GM18508 (cell line): ENCODE data around the gene CXCL12.

Source experiments
- ATAC-seq: cut with Tn5 transposase; IDR thresholded peaks from one replicate; pipeline ENCODE4 v1.9.1; 2021; ENCODE audit warnings: moderate number of reproducible peaks; ENCODE audit not compliant: insufficient read depth, unreplicated experiment

The CXCL12 gene

DNA sequence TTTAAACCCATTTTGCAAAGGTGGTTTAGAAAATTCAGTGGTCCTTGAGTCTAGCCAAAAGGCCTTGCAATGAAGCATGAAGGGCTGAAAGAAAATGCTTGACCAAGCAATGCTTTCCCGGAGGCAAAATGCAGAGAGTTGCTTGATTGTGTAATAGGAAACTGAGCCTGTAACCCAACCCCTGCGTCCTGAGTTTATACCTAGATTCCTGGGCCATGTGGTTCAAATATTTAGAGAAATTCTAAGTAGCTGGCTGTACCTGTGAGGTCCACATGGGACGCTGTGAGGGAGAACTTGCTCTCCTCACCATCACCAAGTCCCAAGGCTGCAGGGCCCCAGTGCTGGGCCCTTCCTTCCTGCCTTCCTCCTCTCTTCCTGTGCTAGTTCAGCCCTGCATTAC is 45.7 kb downstream of the CXCL12 start:
- ATAC-seq = no peak

DNA sequence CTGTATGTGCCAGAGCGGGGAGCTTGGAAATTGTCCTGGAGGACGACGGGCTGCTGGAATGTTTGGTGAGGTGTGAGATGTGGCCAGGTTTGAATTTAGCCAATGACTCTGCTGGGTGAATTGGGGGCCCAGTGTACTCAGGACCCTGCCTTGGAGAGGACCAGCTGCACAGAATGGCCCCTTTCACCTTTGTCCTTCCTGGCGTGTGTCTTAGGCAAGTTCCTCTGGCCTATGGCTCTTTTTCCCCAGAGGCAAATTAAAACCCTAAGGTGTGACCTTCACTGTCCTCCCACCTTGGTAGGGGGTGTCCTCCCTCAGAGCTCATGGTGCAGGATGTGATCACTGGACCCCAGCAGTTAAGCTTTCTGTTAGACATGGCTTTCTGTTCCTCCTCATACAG is 47.8 kb downstream of the CXCL12 start:
- no peak for ATAC-seq

DNA sequence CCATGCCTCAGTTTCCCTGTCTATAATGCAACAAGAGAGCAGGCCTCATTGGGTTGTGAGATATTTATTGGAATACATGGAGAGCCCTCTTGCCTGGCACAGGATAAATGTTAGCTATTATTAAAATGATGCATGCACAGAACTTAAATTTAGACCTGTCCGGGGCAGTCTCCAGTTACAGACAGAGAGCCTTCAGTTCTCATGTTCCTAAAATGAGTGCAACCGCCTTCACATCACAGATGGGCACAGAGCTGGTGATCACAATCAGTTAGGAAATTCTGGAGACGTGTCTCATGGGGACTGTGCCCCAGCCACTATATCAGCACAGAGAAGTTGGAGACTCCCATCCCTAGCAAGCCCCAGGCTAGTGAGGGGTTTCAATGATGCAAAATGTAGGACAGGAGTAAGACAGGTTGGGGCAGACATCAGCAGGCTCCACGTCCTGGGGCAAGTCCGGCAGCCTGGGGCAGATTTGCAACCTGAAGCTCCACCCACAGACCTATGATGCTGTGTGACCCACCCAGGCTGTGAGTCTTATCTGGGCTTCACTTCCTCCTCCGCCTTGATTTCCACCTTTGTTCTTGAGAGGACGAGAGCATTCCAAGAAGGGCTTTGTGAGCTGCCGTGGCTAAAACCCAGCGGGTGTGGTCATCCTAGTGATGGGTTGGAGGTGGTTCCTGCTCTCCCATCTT is 49.4 kb downstream of the CXCL12 start:
- ATAC-seq = no peak

DNA sequence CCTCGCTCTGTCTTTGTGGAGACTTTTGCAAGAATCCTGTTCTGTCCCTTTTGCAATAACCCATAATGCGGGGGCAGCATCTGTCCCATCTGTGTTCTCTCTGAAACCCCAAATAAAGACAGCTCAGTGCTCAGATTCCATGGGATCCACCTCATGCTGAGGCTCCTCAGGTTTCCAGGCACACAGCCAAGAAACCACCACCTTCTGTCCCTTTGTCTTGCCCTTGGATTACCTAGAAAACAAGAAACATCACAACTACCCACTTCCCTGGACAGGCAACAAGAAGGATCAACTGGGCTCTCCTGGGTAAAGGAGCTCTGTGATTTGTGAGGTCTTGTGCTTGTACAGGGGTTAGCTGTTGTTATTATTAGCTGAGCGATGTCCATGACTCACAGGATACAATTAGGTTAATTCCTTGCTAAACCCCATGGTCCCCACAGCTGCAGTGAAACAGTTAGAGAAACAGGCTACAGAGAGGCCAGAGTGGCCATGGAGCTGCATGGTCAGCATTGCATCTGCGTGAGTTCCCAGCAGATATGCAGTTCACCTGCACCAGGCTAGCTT is 50.2 kb downstream of the CXCL12 start:
- no peak for ATAC-seq

DNA sequence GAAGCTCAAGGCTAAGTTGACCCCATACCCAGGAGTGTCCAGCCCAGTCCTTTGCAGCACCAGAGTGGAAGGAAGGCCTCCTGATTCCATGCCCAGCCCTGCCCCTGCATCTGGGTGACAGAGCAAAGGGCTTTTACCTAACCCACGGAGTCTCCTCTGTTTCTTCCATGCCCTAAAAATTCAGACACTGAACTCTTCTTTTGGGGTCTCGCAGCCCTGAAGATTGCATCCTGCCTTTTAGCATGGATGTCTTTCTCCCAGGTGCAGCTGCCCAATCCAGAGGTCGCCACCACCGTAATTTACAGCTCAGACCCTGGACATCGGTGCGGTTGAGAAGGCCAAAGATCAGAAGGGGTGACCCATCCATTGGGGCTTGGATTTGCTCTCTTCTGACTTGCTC is 50.8 kb downstream of the CXCL12 start:
- ATAC-seq = no peak

DNA sequence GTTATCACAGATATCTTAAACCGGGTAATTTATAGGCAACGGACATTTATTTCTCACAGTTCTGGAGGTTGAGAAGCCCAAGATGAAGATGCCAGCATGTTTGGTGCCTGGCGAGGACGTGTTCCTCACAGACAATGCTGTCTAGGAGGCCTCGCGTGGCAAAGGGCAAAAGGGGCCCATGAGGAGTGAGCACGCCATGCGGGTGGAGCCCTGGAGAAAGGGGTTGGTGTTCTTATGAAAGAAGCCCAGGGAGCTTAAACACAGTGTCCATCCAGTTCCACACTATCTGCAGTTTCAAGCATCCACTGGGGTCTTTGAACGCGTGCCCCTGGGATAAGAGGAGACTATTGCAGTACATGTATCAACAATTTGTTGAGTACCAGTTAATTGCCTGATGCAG is 51.4 kb downstream of the CXCL12 start:
- ATAC-seq = no peak

DNA sequence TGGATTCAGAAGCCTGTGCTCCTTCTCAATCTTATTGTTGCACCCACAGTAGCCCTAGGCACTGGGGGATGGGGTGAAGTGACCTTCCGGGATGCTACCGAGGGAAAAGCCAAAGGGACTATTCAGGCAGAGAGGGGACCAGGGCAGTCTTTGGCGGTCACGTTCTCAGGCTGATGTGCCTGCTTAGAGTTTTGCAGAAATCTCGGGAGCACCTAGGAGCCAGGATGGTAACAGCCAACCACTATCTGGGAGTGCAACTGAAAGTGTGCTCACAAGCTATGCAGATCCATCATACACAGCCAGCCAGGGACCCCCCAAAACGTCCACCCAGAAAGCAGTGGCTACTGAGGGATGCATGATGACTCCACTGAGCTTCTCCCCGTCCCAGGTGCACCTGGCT is 52.4 kb downstream of the CXCL12 start:
- no peak for ATAC-seq

DNA sequence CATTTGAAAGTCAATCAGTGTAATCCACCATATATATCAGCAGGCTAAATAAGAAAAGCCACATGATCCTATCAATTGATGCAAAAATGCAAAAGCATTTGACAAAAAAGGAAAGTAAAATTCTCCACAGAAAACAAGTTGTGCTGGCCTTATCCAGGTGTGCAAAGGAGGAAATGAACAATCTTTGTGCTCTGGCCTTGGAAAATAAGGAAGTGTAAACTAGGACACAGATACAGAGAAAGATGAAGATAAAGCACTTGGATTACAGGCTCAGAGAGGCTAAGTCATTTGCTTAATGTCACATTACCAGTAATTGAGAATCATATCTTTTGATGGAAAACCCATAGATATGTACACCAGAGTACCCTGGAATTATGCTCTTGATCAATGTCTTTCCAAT is 54.5 kb downstream of the CXCL12 start:
- no peak for ATAC-seq

DNA sequence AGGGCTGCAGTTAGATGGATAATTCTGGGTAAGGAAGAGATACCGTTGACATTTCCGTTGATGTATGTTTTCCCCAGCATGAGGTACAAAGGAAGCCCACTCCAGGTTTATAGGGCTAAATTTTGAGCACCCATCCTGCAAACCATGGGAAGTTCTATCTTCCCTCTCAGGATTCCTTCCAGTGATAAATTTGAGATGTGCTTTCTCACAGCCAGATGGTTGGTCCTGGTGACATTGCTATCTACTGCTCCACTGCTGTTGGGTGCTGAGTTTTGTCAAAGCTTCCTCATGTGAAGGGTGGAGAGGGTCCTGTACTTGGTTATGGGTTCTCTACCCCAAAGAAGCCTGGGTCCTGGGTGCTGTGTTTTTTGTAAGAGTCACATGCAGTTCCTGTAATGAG is 57.4 kb downstream of the CXCL12 start:
- ATAC-seq = no peak
